HG03378 (cell line): ENCODE results near the gene MRPS18B.

Source experiments
- ATAC-seq: cut with Tn5 transposase; IDR thresholded peaks from one replicate; pipeline ENCODE4 v1.9.1; 2021; ENCODE audit warnings: mild to moderate bottlenecking, moderate library complexity; ENCODE audit not compliant: unreplicated experiment

Gene MRPS18B

GRCh38 chr6:30601815-30602641 is 15.6 kb upstream of the MRPS18B start:
- ATAC-seq, result no peak

GRCh38 chr6:30603961-30604360 is 13.7 kb upstream of the MRPS18B start:
- no peak for ATAC-seq

DNA sequence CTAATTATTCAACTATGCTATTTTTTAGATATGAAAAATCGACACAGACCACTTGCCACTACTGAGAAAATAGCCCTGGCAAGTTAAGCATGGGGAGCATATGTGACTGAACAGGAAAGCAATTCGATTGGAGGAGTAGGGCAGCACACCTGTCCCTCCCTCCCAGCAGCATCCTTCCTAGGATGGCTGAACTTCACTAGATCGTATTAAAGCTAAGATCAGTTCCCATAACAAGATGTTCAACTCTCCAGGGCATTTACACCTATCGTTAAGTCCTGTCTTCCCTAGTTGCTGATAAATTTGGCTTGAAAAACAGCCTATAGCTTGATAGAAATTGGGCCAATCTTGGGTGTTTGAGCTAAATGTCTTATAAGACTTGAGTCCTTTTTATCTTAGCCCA is 7.6 kb upstream of the MRPS18B start:
- no peak for ATAC-seq

DNA sequence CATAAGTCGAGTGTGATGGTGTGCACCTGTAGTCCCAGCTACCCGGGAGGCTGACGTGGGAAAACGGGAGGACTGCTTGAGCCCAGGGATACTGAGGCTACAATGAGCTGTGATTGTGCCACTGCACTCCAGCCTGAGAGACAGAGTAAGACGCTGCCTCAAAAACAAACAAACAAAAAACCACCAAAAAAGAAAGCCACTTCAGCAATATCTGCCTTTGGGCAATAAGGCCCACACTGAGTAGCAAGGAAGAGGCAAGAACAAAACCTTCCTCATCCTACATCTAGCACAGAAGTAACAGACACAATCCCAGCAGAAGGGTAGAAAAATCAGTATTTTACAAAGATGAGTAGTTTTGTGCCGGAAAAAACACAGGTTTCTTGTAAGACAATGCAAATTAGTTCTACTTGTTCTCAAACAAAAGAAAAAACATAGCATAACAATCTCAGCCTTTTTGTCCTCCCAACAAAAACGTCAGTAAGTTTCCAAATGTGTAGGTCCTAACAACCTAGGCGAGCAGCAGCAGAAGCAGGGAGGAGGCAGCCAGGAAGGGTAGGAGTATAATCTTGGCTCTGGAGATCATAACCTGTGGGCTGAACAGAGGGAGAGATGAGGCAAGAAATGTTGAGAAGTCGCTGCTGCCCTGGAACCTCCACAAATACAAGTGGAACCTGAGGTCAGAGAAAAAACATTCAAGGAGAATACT is 6.3 kb upstream of the MRPS18B start:
- no peak for ATAC-seq

DNA sequence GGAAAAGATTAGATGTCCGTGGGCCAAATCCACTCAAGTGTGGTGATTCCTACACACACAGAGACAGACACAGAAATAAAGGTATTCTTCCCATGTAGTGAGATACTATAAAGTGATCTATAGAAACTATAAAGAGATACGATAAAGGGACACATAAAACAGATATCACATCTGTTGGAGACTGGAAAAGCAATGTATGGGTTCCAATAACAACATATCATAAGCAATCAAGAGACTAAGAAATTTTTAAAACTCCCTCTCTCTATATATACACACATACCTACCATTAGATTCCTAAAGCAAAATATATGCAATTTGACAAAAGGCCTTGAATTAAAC is 5.8 kb upstream of the MRPS18B start:
- no peak for ATAC-seq

GRCh38 chr6:30612213-30612612 is 5.4 kb upstream of the MRPS18B start:
- ATAC-seq, result no peak

- ATAC-seq, result no peak
Observed at GRCh38 chr6:30612687-30613248, 4.9 kb upstream of the MRPS18B start.

- no peak for ATAC-seq
Observed at GRCh38 chr6:30613251-30614043, 4.2 kb upstream of the MRPS18B start.

DNA sequence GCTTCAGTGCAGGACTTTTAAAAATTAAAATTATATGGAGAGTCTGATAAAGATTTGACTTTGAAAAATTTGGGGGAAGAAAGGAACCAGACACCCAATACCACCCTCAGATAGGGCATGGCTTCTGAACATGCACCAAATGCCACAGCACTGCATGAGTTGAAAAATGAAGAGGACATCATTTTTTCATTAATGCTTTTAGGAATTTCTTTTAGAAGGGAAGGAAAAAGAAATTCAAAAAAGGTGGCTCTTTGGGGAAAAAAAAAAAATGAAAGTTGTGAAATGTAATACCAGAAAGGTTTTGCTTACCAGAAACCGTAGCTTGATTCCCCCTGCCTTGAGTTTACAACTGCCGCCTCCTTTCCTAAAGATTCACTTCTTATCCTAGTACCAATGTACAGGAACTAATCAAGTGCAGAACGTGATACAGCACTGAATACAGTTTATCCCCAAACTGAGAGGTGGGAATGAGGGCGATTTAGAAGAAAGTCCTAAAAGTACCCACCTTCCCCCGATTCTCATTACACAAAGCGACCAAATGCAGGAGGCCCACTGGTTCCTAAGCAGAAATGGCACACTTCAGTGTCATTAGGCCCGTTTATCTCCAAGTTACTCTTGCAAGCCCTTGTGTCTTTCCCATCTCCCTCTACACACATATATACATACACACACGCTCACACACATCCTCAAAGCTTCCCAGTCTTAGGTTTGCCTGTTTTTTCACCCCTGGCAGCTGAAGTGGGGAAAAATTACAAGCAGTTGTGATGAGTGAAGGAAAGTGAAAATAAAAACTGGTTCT is 3.4 kb upstream of the MRPS18B start:
- ATAC-seq, result no peak

GRCh38 chr6:30614843-30615218 is 2.8 kb upstream of the MRPS18B start:
- ATAC-seq, result peak; percentile 38

DNA sequence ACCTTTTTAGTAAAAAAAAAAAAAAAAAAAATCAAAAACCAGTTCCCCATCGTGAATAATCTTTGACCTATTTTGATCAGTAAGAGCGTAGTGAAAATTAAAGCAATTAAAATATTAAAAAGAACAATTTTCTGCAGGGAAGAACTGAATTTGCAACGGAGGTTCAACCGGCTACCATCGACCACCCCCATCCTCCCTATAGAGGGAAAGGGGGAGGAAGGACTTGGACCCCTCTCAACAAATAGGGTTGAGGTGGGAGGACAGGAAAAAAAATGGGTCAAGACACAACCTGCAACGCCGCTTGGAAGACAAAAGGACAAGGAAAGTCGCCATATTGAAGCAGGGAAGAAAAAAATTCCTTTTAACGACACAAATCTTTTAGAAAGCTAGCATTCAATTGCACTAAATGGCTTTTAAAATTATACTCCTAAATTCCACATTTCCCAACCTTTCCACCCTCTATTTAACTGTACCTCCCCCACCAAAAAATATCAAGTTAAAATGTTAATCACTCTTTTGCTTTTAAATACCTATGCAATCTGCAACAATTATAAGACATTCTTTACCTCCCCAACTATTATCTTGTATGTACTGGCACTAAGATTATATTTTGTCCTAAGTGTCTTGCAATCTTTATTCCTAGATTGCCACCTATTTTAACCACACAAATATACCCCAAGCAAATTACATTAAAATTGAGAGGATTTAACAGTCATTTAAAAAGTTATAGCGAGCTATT is 2.3 kb upstream of the MRPS18B start:
- no peak for ATAC-seq

DNA sequence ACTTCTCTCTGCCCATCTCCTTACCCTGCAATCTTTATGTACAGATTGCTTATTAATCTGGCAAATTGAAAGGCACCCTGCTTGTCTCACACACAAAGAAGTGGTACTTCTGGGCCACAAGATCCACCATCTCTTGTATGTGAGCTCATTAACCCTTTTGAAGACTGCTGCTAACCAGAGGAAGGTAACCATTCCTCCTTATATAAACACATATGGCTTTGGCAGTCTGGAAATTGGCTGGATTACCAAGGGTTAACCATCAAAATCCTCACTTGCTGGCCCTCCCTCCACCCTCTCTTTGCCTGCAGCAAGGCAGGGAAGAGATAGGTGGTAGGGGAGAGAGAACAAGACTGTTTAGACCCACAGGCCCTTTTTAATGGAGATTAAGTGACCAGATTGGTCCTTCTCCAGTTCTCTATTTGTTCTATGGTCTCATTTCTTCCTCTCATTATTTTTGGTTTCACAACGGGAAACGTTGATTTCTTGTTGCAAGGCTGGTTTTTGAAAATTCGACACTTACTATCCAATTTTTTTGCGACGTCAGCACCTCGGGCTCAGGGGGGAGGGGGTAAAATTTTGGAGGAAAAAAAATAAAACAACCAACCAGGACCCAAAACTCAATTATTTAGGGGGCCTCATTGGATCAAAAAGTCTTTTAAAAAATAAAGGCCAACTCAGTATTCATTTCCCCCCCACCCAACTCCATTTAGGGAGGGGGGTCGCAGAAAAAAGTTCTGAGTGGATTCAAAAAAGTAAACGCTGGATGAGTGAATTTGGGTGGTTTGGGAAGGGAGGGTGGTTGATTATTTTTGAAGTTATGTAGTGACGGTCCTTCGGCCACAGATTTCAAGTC is 1.5 kb upstream of the MRPS18B start:
- ATAC-seq, result no peak

GRCh38 chr6:30616811-30617564 is 652 bp upstream of the MRPS18B start, which contains the start of gene PPP1R10:
Gene PPP1R10, minus strand, starts transcription at chr6:30617243. Its CDS starts 7,299 bp downstream, at chr6:30609944.
- peak; percentile 67 for ATAC-seq

GRCh38 chr6:30618270-30618797 is 694 bp downstream of the MRPS18B start:
- ATAC-seq, result no peak

- no peak for ATAC-seq
Observed at GRCh38 chr6:30619561-30619960, 1.9 kb downstream of the MRPS18B start.

DNA sequence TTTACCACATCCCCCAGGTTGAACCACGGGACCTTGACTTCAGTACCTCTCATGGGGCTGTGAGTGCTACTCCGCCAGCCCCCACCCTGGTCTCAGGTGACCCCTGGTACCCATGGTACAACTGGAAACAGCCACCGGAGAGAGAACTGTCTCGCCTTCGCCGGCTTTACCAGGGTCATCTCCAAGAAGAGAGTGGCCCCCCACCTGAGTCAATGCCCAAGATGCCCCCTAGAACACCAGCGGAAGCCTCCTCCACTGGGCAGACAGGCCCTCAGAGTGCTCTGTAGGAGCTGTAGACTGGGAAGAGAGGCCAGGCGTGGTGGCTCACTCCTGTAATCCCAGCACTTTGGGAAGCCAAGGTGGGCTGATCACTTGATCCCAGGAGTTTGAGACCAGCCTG is 7.9 kb downstream of the MRPS18B start:
- no peak for ATAC-seq

DNA sequence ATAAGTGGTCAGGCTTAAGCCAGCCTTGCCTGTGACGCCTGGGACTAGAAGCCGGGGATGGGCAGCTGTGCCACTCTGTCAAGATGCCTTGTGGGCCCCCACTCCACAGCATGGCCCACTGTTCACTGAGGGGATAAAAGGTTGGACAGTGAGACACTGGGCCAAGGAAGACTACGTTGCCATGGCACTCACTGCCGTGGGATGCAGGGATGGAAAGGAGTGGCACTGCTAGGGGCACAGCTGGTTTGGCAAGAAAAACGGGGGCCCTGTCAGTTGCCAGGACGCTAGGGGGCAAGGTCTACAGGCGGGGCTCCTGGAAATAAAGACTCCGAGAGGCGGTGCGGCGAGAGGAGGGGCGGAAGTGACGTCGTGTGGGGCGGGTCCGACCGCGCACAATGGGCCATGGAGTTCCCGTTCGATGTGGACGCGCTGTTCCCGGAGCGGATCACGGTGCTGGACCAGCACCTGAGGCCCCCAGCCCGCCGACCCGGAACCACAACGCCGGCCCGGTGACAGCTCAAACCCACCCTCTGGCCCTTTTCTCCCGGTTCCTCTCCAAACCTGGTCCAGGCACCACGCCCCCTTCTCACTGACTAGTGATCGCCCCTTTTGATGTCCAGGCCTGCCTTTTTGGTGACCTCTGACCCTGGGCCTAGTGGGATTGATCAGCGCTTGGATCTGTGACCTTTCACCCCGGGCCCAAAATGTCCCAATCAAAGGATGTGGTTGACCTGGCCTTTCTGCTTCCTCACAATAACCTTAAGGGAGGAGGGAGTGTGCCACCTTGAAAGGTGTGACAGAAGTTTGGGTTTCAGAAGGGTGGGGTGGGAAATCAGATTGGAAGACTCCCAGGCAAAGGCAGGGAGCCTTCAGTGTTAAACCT is 9.1 kb downstream of the MRPS18B start, which contains the start of gene ATAT1:
Gene ATAT1, plus strand, starts transcription at position 391 of the 883 bp plus-strand sequence.
- peak; percentile 63 for ATAC-seq
